Spleen (tissue), 11 donors: ENCODE measurements around the gene CNTNAP2. TPM values are rescaled to one million over a fixed set of nuclear protein-coding genes. Genes with fewer than 3 reads are reported as not detected.
"Not testable (repeated sequence)": the region's sequence is repeated elsewhere in the genome, so short reads cannot be mapped to it uniquely, and the experiment has no call there.

Experiments used
- DNase-seq: peaks from one replicate; pipeline ENCODE4 v3.0.0-alpha.2; 2020
- H3K27ac ChIP-seq, 8 donors: fragments of 200-600 bp; sonication (generic) in 7 of 8; 1 replicate in 4 of 8; 2 replicates in 4 of 8; pipeline versions ENCODE4 v1.5.0 to v1.8.0; 2016 to 2021; ENCODE audit warnings: inconsistent platforms in 4 of 8, mild to moderate bottlenecking in 4 of 8, moderate library complexity in 1 of 8
- H3K27me3 ChIP-seq, 7 donors: fragments of 200-600 bp; sonication (generic) in 6 of 7; replicated peaks in 1 of 7; 1 replicate in 4 of 7; 2 replicates in 3 of 7; pipeline versions ENCODE4 v1.5.0 to v1.8.0; 2016 to 2021; ENCODE audit warnings: inconsistent platforms in 3 of 7, mild to moderate bottlenecking in 1 of 7
- H3K36me3 ChIP-seq, 6 donors: fragments of 200-600 bp; sonication (generic) in 5 of 6; 1 replicate in 4 of 6; 2 replicates in 2 of 6; pipeline versions ENCODE4 v1.5.0 to v1.8.0; 2016 to 2021; ENCODE audit warnings: inconsistent platforms in 2 of 6
- H3K4me1 ChIP-seq, 6 donors: fragments of 200-600 bp; sonication (generic) in 5 of 6; 1 replicate in 3 of 6; 2 replicates in 3 of 6; pipeline versions ENCODE4 v1.5.0 to v1.8.0; 2016 to 2021; ENCODE audit warnings: inconsistent platforms in 3 of 6
- H3K4me3 ChIP-seq, 8 donors: fragments of 200-600 bp; sonication (generic) in 7 of 8; 1 replicate in 4 of 8; 2 replicates in 4 of 8; pipeline versions ENCODE4 v1.5.0 to v1.8.0; 2016 to 2021; ENCODE audit warnings: inconsistent platforms in 4 of 8, mild to moderate bottlenecking in 4 of 8, moderate library complexity in 2 of 8
- H3K9me3 ChIP-seq, 8 donors: fragments of 200-600 bp; sonication (generic) in 7 of 8; 1 replicate in 4 of 8; 2 replicates in 4 of 8; pipeline versions ENCODE4 v1.5.0 to v1.8.0; 2016 to 2021; ENCODE audit warnings: inconsistent platforms in 4 of 8
- POLR2A ChIP-seq, 3 donors: fragments of 450-650 bp; IDR thresholded peaks; one replicate each; pipeline ENCODE4 v1.5.1; 2017; ENCODE audit warnings: antibody characterized with exemption in 3 of 3, mild to moderate bottlenecking in 1 of 3
- POLR2AphosphoS5 ChIP-seq, 3 donors: sonication (generic); formaldehyde crosslinking; IDR thresholded peaks; one replicate each; pipeline ENCODE4 v1.5.1; 2017; ENCODE audit warnings: antibody characterized with exemption in 3 of 3
- WGBS, 5 donors: extraction: QIAGEN DNeasy Blood & Tissue Kit in 3 of 5; methylation state at CpG; one replicate each; pipeline versions ENCODE4 v1.1.5 to v1.1.7; 2013 to 2018; 5-methylcytosine and 5-hydroxymethylcytosine counted together
- intact Hi-C: fragments of 100-400 bp; cut with DNase I; formaldehyde crosslinking; loops from one replicate; pipeline ENCODE4 v1.15.0; 2023; ENCODE audit warnings: low total_unique reads
- polyA plus RNA-seq, 3 donors: library from polyadenylated mRNA; stranded (reverse); fragments of 200-250 nt; gene quantifications; one replicate each; pipeline ENCODE4 v1.2.1, GENCODE V29; 2013
- total RNA-seq, 7 donors: library from RNA; depleted of rRNA in 3 of 7; stranded (reverse); fragments of >200 nt in 3 of 7; fragmentation: NEBNext Ultra II Directional in 4 of 7; extraction: Animal tissue kit (Norgen Biotek cat#: 25700) in 4 of 7; gene quantifications; one replicate each; pipeline versions ENCODE4 v1.1.0 to v1.2.1, GENCODE V29; 2016 to 2021
- TF ChIP-seq, protein P1 (sequence below), 11 experiments: fragments of 200-600 bp in 7 of 11; fragments of 450-650 bp in 4 of 11; sonication (generic) in 4 of 11; IDR thresholded peaks in 8 of 11; conservative IDR thresholded peaks in 3 of 11; 1 replicate in 7 of 11; 2 replicates in 4 of 11; pipeline versions ENCODE4 v1.4.0 to v1.8.0; 2016 to 2021; ENCODE audit warnings: antibody characterized with exemption in 11 of 11, inconsistent platforms in 4 of 11, mild to moderate bottlenecking in 1 of 11
- donor health status: healthy with polysubstance abuse.
- donor health status: DM: no; HTN: no; CAD: no; lungs with moderate emphysema.
- donor health status: DM: no; HTN: no; CAD: no.
- donor health status: Bipolar disorder and iron deficiency.
- donor health status: healthy.
- donor health status: DM: no; HTN: no; CAD: no.
- donor health status: DM: yes; HTN: yes; CAD: no.

CNTNAP2 gene
- total and polyA plus RNA-seq, 10 donors: 0.13 to 2.0 (median 0.82) TPM

- no peak for DNase-seq
- no peaks in the 10 kb centered on the region for H3K9me3 ChIP-seq
- intact Hi-C loops: no loop called here
- WGBS, 5 donors: 70 to 80% (median 74%) methylated on average over 10 of the region's 10 CpGs
- no peaks in the 10 kb centered on the region for H3K36me3 ChIP-seq
- peak overlapping the region in 3 of 8 donors; percentile 20 to 38 (median 28) for H3K27ac ChIP-seq
- no peak overlapping the region for H3K4me3 ChIP-seq
- no peaks in the 10 kb centered on the region for H3K27me3 ChIP-seq
- H3K4me1 ChIP-seq: peaks cover 0 to 18% (median 16%) of the 10 kb centered on the region in 6 donors
- TF ChIP-seq, protein P1, sequence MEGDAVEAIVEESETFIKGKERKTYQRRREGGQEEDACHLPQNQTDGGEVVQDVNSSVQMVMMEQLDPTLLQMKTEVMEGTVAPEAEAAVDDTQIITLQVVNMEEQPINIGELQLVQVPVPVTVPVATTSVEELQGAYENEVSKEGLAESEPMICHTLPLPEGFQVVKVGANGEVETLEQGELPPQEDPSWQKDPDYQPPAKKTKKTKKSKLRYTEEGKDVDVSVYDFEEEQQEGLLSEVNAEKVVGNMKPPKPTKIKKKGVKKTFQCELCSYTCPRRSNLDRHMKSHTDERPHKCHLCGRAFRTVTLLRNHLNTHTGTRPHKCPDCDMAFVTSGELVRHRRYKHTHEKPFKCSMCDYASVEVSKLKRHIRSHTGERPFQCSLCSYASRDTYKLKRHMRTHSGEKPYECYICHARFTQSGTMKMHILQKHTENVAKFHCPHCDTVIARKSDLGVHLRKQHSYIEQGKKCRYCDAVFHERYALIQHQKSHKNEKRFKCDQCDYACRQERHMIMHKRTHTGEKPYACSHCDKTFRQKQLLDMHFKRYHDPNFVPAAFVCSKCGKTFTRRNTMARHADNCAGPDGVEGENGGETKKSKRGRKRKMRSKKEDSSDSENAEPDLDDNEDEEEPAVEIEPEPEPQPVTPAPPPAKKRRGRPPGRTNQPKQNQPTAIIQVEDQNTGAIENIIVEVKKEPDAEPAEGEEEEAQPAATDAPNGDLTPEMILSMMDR (IDR thresholded peaks at IDR 0.05 in 8 of 11, conservative IDR thresholded peaks at IDR 0.05 in 3 of 11): no peak
- TF ChIP-seq POLR2A (IDR thresholded peaks at IDR 0.05): no peak
- TF ChIP-seq POLR2AphosphoS5 (IDR thresholded peaks at IDR 0.05): peak in 1 of 3 donors; percentile 50
Observed at GRCh38 chr7:148299350-148300276, 2183.0 kb downstream of the CNTNAP2 start.

- DNase-seq, H3K9me3 ChIP-seq, H3K27me3 ChIP-seq, H3K4me3 ChIP-seq, intact Hi-C loops, H3K36me3 ChIP-seq: not testable (repeated sequence)
- peak overlapping the region in 1 of 8 donors; percentile 61 for H3K27ac ChIP-seq
- 74 to 78% (median 76%) methylated on average over 6 of the region's 6 CpGs for WGBS, 5 donors
- H3K4me1 ChIP-seq: peaks cover 0 to 31% (median 17%) of the 10 kb centered on the region in 6 donors
Observed at GRCh38 chr7:148302436-148302835, 2185.8 kb downstream of the CNTNAP2 start.

DNA sequence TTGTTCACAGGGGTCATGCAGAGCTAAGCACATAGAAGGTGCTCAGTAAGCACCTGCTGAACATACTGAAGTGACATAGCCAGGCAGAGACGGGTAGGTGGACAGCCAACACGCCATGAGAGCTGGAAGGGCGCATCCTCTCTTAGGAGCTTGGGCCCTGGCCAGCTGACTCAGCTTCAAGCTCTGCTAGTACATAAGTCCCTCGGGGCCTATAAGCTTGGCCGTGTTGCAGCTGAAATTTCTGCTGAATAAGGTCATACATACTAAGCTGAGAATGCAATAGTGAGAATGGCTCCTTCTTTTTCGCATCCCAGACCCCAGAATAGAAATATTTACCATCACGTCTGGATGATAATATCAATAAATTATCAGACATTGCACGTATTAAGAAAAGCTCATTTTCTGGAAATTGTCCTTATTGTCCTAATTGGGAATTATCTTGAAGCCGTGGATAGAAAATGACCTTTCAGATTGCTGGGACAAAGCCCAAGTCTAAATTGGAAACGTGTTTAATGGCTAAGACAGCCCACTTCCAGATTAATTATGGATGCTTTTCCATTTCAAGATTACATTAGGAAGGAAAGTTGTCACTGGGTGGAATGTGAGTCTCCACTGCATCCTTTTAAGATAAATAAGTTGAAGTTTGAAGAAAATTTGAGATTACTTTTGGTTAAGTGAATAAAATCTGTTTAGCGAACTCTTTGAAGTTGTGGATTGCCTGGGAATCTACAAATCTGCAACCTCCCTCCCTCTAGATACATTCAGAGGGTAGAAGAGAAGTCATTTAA lies 2186.9 kb downstream of the CNTNAP2 start:
- TF ChIP-seq POLR2AphosphoS5 (IDR thresholded peaks at IDR 0.05) (no peak), POLR2A (IDR thresholded peaks at IDR 0.05) (no peak)
- TF ChIP-seq, protein P1 (IDR thresholded peaks at IDR 0.05 in 8 of 11, conservative IDR thresholded peaks at IDR 0.05 in 3 of 11): no peak
- DNase-seq: no peak
- Histone ChIP-seq H3K27me3 (no peaks in the 10 kb centered on the region), H3K4me3 (peak overlapping the region in 1 of 8 donors; percentile 7), H3K9me3 (no peaks in the 10 kb centered on the region), H3K4me1 (peaks cover 0 to 31% (median 17%) of the 10 kb centered on the region in 6 donors), H3K36me3 (no peaks in the 10 kb centered on the region), H3K27ac (peak overlapping the region in 6 of 8 donors; percentile 38 to 77 (median 58))
- 44 to 62% (median 52%) methylated on average over 11 of the region's 11 CpGs for WGBS, 5 donors
- intact Hi-C loops: no loop called here

DNA sequence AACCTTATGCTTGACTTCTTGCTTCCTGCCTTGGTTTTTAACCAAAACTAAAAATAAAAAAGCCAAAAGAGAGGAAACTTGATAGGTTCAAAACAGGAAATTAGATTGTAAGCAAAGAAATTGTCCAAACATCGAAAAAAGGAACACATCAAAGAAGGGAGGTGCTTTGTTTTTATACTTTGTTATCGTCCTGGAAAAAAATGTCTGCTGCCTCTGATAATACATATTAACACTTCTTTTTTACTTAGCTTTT lies 2187.4 kb downstream of the CNTNAP2 start:
- no peak for DNase-seq
- no peaks in the 10 kb centered on the region for H3K36me3 ChIP-seq
- whole genome bisulfite sequencing, 5 donors: 0 to 6% (median 2%) methylated on average over 2 of the region's 2 CpGs
- peak overlapping the region in 2 of 8 donors; percentile 6 to 7 for H3K4me3 ChIP-seq
- H3K9me3 ChIP-seq: no peaks in the 10 kb centered on the region
- H3K27me3 ChIP-seq: no peaks in the 10 kb centered on the region
- intact Hi-C loops: no loop called here
- H3K4me1 ChIP-seq: peaks cover 0 to 31% (median 17%) of the 10 kb centered on the region in 6 donors
- peak overlapping the region in 6 of 8 donors; percentile 38 to 77 (median 58) for H3K27ac ChIP-seq
- TF ChIP-seq, protein P1 (IDR thresholded peaks at IDR 0.05 in 8 of 11, conservative IDR thresholded peaks at IDR 0.05 in 3 of 11): no peak
- no peak for TF ChIP-seq POLR2A (IDR thresholded peaks at IDR 0.05)
- no peak for TF ChIP-seq POLR2AphosphoS5 (IDR thresholded peaks at IDR 0.05)
